Stimulated activated naive CD4-positive, alpha-beta T cell (primary cell): ENCODE measurements around the gene SLC12A6.
"Not testable (repeated sequence)": the region's sequence is repeated elsewhere in the genome, so short reads cannot be mapped to it uniquely, and the experiment has no call there.

ENCODE experiments used
- DNase-seq, 6 experiments: peaks; one replicate each; lab custom pipeline; 2025; lab: John Stamatoyannopoulos, UW

The SLC12A6 gene

GRCh38 chr15:34193272-34193671, 144.3 kb downstream of the SLC12A6 start:
- DNase-seq = not testable (repeated sequence)

DNA sequence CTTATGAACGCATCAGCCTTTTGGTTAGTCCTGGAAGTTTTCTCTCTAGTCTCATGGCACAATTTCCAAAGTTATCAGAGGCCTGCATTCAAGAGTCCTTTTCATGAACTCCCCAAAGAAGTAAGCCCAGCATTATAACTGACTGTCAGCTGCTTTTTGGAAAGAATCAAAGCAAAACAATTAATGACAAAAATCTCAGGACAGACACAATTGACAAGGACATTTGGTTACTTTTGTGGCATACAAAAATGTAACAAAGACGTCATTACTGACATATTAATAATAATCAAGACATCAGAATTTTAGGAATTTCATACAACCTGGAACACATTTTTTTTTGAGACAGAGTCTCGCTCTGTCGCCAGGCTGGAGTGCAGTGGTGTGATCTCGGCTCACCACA, 148.9 kb downstream of the SLC12A6 start:
- no peak for DNase-seq

DNA sequence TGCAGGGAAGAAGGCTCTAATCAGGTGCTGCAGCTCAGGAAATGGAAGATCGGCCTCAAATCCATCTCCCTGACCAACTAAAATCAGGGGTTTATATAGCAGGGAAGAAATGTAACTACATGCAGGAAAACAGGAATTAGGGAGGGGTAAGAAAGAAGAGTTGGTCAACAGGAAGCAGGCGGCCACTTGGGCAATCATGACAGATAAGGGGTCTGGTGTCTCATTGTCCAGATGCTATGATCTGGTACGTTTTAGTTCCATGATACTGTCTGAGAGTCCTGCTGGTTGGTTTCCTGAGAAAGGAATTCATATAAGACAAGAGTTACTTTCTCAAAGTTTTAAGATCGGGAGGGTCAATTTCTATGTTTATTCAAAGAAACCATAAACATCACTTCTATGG, 151.9 kb downstream of the SLC12A6 start:
- no peak for DNase-seq

GRCh38 chr15:34182942-34183341, 154.6 kb downstream of the SLC12A6 start:
- no peak for DNase-seq
